Skin of body (tissue), 2 donors: ENCODE results near the gene GALC. TPM values are rescaled to one million over a fixed set of nuclear protein-coding genes. Genes with fewer than 3 reads are reported as not detected.

Source experiments
- DNase-seq: peaks from one replicate; lab custom pipeline; 2025; lab: John Stamatoyannopoulos, UW
- total RNA-seq: library from RNA; depleted of rRNA; stranded (reverse); fragments of >200 nt; gene quantifications from one replicate; pipeline ENCODE4 v1.2.3, GENCODE V29; 2014

The GALC gene
- total RNA-seq, 1 donor from 2014 or later: 27.5 TPM

DNA sequence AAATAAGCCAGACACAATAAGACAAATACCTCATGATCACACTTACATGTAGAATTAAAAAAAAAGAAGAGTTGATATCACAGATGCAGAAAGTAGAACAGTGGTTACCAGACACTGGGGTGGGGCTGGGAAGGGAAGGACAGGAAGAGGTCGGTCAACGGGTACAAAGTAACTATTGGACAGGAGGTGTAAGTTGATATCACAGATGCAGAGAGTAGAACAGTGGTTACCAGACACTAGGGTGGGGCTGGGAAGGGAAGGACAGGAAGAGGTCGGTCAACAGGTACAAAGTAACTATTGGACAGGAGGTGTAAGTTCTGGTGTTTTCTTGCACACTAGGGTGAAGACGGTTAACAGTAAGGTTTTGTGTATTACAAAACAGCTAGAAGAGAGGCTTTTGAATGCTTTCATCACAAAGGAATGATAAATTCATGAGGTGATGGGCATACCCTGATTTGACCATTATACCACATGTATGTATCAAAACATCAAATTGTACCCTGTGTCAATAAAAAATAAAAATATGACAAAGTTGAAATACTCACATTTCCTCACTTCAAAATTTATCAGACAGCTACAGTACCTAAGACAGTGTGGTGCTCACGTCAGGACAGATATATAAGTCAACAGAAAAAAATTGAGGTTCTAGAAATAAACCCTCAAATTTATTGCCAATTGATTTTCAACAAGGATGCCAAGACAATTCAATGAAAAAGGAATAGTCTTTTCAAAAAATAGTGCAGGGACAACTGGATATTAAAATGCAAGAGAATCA is 32.8 kb downstream of the GALC start:
- DNase-seq: no peak

DNA sequence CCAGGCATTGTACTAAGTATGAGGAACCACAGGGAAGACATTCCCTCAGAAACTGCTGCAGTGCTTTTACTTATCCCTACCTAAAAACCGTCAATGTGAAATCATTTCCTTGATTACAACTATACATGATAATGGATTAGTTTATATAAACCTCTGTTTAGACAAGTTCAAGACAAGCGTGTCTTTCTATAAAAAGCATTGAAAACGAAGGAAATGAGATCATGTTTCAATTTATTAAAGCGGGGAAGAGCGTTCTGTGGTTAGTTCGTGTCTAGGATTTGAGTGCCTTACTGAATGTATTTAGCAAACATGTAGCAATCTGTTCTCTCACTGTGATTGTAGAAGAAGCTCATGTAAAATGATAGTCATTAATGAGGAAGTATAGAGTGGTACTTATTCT is 37.5 kb downstream of the GALC start:
- DNase-seq: no peak

DNA sequence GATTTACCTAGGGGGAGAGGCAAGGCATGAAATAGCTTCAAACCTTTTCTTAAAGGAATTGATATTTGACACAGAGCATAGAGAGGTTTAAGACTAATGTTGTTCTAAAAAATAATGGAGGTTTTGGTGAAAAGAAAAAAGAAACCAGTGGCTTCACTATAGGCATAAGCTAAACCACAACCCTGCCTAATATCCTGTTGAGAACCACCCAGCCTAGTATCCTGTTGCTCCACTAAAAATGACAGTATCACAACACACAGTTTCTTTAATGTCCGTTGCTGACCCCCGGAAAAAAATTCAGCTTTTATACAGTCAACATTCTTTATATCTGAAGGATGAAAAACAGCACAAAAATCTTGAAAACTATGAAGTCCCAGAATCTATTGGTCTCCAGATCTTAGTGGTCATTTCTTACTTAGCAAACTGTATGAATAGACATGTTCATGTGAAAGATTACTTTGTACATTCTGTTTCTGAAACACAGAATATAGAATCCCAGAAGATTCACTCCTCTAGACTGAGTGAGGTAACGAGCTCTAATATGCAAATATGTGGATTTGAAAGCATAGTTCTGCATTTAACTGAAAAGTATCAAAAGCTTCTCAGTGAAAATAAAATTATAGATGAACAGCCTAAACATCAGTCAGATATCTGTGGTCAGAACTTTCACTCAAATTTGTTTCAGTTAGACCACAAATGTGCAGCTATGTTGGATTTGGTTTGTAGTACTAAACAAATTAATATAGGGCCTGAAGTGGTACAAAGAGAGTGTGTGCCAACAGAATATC is 40.5 kb downstream of the GALC start:
- DNase-seq: no peak

DNA sequence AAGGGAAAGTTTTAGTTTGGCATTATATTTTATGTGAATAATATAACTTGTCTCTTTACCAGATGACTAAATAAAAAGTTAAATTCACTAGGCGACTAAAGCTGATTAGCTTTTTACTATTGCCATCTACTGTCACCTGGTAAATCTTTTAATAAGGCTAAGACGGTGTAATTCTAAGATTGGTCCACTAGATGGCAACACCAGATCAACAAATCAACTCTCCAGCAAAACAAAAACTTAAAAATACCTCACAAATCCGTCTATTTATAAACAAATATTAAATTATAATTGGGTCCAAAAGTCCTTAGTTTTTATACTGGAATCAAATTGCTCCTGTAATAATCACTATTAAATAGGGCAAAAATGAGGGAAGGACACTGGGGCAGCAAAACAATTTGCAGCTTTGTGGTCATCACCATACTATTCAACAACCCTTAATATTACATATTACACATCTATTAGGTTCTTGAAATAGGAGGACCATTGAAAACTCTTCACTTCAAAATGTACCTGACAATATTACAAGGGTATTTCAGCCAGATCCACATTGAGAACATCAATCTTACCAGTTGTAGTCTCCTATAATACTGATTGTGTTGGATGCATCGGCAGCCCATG is 47.9 kb downstream of the GALC start:
- DNase-seq: no peak

DNA sequence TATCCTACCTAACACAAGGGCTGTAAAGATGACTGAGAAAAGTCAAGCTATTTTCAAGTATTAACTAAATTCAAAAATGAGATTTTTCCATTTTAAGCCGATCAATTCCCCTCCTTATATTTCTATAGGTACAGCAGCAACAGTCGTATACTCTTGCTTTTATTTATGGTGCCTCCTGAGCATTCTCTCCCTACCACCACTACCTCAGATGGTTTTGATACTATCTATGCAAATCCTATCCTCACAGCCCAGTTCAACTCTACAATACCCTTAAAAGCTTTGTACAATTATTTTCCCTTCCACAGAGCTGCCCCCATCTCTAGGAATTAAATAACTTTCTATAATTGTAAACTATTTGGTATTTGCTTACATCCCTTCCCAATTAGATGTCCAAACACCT is 52.1 kb downstream of the GALC start:
- DNase-seq: no peak

DNA sequence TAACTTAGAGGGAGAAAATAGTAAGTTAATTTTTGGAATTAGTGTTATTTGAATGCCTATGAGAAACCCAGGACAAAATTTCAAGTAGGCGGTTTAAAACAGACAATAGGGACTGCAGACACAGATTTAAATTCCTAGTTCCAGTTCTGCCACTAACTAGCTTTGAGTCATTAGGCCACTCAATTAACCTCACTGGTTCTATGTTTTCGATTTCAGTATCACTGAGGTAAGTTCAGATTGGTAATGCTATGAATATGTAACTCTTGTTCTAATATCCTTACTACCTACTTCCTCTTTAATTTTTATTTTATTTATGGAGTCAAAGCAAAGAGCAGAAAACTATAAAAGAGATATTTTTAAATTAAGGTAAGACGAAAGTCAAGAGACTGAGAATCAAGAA is 52.6 kb downstream of the GALC start:
- DNase-seq: no peak

DNA sequence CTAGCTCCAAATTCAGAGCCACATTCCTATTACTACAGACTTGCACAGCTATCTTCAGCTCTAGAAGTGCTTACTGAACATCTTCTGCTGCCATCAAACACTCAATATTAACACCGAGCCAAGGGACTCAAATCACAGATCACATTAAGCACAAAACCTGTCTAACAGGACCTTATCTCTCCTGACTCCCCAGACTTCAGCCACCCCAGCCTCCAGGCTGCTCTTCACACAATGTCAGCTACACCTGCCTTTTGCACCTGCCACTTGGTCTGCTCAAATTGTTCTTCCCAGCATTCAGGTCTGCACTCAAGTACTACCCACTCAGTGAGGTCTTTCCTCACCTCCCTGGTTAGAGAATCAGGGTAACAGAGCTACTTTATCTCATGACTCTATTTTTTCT is 57.1 kb downstream of the GALC start:
- DNase-seq: no peak

DNA sequence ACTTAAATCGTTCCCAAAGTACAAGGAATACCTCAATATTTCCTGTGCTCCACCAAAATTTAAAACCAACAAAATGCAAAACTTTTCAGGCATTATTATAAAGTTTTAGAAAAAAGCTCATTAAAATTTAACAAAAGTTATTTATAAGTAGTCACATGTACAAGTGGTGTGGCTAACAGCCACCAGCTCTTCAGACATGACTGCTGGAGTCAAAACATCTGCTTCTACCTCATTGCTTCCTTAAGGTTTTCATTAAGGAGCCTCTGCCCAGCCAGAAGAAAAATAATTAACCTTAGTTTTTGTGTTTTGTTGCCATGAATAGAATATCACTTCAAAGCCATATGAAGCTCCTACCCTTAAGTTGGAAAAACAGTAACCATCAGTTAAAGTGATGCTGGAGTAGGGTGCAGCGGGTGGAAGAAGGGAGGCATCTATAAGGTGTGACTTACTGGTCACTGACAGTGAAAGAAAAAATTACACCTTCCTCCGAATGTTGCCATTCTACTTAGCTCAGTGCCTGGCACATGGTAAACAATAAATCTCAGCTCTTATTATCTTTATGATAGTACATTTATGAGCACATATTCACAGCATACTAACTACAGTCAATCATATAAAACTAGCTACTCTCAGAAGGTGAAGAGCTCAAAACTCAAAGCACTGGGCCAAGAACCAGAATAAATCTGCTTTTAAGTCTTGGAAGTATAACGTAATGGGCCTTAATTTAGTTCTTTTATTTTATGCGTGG is 57.7 kb downstream of the GALC start:
- DNase-seq: no peak

DNA sequence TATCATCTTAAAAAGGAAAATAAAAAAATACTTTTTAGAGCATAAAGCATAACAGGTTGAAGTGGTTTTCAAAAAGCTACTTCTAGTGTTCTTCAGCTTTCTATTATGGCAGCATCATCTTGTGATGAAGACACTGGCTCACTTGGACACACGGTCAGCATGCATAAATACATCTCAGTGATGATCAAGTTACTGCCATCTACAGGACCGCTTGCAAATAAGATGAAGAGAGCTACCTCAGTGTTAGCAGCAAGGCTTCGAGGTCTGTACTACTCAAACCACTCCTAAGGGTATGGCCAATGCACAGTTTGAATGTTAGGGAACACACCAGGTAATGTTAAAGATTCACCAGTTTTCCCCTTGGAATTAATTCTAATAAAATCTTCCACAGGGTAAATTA is 58.8 kb downstream of the GALC start:
- DNase-seq: no peak

DNA sequence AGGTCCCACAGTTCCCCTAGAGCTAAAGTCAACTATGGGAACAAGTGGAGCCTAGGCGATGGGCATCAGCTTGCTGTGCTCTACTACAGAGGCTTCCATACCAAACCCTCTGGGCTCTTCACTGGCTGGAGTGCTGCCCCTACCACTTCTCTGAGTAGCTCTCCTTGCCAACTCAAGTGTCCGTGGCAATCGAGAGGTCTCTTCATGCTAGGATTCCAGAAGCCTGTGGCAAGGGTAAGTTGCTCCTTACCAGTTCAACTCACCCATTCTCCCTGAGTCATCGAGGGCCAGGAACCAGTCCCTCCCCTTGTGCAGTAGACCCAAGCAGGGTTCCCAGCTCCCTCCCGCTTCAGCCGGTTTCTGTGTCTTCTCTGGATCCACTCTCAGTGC is 76.1 kb downstream of the GALC start:
- DNase-seq: no peak

DNA sequence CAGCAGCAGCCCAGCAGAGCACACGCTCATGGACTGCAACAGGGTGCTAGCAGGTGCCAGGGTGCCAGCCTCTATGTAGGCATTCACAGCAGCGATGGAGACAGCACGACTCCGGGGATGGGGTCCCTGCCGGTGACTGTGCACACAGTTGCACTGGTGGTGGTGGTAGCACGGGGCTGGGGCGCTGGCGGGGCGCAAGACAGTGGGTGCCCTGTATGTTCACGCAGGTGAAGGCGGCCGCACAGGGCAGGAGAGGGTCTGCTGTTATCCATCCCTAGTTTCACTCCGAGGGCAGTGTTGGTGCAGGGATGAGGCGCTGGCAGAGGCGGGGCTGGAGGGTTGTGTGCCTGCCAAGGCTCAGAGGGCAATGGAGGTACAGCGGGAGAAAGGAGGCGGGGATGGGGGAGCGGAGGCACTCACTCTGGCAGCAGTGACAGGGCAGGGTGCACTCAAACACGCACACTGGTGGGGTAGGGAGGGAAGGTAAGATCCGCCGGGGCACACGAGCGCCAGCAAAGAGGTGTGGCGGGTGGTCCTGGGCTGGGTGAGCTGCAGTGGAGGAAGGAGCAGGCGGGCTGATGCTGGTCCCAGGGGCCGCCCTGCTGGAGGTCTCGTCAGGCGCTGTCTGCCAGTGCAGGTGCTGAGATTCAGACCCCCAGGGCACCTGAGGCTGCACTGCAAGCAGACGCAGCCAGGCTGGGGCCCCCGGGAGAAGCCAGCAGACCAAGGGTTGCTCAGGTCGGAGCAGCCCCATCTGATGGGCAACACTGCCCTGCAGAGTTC is 76.7 kb downstream of the GALC start:
- DNase-seq: no peak

DNA sequence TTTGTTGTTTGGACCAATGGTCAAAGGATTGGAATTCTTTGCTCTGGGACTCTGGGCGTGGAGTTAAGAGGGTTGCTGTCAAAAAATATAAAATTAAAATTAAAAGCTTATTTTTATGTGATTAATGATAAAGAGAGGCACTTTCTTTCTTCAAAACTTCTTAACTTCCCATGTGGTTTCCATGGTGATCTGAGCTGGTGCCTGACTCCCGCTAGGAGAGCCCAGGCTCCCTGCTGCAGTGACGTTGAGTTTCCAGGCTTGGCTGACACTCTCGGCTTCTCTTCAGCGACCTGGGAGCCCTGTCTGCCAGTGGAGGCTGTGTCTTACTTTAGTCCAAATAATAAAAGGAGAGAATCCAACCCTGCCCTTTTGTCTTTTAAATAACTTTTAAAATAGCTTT is 84.4 kb downstream of the GALC start:
- DNase-seq: no peak

DNA sequence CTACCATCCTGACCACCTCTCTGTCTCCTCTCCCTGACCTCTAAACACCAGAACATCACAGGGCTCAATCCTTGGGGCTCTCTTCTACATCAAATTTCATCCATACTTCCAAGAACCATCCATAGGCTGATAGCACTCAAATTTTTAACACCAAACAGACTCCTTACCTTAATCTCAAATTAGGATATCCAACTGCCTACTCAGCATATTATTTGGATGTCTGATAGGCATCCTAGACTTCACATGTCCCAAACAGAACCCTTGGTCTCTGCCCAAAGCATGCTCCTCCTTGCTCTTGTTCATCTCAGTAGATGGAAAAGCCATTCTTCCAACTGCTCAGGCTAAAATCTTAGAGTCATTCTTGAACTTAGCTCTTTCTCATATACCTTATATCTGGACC is 91.3 kb downstream of the GALC start:
- DNase-seq: no peak

DNA sequence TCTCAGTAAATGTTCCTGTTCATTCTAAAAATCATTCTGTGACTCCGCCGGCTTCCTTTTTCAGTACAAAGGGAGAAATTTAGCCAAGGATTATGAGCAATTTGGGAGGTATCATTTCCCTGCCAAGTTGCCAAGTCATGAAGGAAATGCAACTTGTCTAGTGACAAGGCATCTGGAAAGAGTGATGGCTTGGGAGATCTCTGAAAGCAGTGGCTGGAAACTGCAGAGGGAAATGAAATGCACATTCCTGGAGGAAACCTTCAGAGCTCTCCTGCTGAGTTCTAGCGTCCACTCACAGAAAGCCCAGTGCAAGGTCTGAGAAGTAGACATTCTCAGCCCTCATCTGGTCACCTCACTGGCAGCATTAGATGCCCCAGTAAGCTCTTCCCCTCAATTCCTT is 91.7 kb downstream of the GALC start:
- DNase-seq: no peak

DNA sequence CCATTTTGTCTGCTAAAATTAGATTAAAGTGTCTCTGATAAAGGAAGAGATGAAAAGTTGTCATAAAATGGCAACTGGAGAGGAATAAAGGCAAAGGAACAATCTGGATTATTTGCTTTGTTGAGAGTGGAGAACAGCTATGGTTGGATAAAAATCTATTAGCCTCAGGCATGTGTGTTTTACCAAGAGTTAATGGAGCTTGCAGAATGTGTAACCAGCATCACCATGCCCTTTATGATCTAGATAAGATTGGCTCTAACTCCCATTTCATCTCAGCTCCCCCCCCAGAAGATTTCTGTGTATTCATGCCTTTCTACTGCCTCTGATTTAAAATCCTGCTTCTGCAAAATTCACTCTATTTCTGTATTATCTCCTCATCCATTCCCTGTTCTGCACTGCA is 93.8 kb downstream of the GALC start:
- DNase-seq: no peak

DNA sequence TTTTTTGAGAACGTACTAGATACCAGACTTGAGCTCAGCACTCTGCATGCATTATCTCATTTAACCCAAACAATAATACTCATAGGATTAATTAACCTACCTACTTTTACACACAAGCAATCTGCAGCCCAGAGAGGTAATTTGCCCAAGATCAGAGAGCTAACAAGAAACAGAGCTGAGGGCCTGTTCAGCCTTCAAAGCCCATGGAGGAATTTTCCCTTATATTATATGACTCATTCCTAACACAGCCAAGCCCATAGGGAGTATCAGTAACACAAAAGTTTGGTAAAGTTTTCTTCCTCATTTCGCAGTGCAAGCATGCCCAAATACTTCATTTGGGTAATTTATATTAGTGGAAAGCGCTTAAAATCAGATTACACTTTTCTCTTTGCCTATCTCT is 94.7 kb downstream of the GALC start:
- DNase-seq: no peak

DNA sequence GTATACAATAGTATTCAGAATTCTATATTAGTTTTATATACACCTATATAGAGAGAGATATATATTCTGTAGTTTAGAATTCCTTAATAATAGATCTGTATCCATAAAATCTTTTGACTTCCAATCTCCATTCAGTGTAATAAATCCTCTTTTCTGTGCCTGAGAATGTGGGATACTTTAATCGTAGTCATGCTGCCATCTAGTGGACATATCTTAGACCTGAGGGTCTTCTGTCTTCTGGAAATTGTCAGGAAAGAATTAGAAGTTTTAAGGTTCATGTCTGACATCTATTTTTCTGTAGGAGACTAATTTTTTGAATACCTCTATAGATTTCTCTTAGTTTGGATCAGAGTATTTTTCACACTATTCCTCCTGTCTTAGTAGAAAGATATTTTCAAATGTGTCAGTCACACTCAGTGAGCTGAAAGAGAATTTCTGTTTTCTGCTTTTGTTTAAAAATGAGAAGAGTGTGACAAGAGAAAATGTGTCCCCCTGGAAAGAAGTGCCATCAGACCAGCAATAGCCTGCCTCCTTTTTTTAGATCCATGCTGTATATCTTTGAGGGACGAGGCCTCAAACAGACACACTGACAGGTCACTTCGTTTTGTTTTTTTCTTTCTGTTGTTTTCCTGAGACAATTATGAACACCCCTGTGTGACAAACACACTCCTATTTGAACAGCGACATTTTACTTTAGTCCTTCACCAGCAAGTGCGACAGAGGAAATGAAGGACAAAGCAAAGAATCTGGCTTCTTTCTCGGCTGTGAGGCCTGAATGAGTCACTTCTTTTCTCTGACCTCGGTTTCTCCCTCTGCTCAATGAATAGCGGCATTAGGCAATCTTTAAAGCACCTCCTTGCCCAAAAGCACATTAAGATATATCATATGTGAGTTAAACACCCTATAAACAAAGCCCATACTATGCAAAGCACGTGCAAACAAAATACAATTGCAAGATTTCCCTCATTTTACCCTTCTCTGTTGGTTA is 96.3 kb downstream of the GALC start:
- DNase-seq: peak; percentile 62

DNA sequence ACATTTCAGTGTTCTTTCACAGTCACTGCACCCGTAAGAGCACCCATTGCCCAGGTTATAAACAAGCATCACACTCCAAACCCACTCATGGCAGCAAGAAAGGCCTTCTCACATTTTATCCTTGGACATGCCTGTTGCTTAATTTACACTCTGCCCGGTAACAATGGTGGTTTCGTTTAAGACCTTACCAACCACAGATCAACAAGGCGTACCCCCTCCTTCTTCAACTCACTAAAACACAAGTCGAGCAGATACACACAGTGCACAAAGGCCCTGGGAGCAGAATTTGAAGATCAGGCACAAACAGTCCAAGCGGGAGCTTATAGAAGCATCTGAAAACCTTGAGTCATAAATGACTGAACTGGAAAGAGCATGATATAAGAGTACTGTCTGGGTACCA is 98.1 kb downstream of the GALC start:
- DNase-seq: no peak

DNA sequence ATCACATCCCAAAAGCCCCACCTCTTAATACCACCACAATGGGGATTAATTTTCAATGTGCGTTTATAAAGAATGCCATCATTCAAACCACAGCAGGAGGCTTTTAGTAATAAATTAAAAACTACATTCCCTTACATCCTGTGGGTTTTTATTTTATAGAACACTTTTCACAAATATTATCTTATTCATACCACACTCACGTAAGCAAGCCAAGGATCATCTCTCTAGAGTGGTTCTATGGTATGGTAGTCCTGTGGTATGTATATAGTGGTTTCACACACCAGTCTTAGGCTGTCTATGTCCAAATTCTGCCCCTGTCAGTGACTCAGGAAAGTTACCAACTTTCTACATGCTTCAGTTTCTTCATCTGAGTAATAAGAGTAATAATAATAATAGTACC is 100.2 kb downstream of the GALC start:
- DNase-seq: no peak
